Liver (tissue), 9 donors: Measurements from ENCODE around the gene THY1. TPM values are rescaled to one million over a fixed set of nuclear protein-coding genes. Genes with fewer than 3 reads are reported as not detected.

Experiments used
- DNase-seq: peaks from one replicate; pipeline ENCODE4 v3.0.0-alpha.2; 2017; ENCODE audit warnings: low spot score
- H3K27ac ChIP-seq, 2 donors: one replicate each; pipeline ENCODE4 v1.7.0; 2013; ENCODE audit warnings: inconsistent platforms in 2 of 2, low read length in 2 of 2, control low read depth in 1 of 2, low read depth in 1 of 2, mild to moderate bottlenecking in 1 of 2
- H3K27me3 ChIP-seq, 4 donors: one replicate each; pipeline versions ENCODE4 v1.6.1 to v1.7.0; 2013; ENCODE audit warnings: low read length in 3 of 4, inconsistent platforms in 1 of 4, mild to moderate bottlenecking in 1 of 4, moderate library complexity in 1 of 4; ENCODE audit not compliant: control insufficient read depth in 4 of 4, insufficient read depth in 4 of 4
- H3K36me3 ChIP-seq, 4 donors: one replicate each; pipeline versions ENCODE4 v1.6.1 to v1.7.0; 2013; ENCODE audit warnings: low read length in 3 of 4, mild to moderate bottlenecking in 3 of 4, low read depth in 1 of 4, moderate library complexity in 1 of 4; ENCODE audit not compliant: control insufficient read depth in 4 of 4, insufficient read depth in 3 of 4
- H3K4me1 ChIP-seq, 4 donors: one replicate each; pipeline versions ENCODE4 v1.6.1 to v1.7.0; 2013; ENCODE audit warnings: low read length in 3 of 4, mild to moderate bottlenecking in 3 of 4, moderate library complexity in 1 of 4; ENCODE audit not compliant: control insufficient read depth in 4 of 4, insufficient read depth in 4 of 4
- H3K4me3 ChIP-seq, 3 donors: one replicate each; pipeline versions ENCODE4 v1.6.1 to v1.7.0; 2013; ENCODE audit warnings: low read length in 3 of 3, control low read depth in 1 of 3, low read depth in 1 of 3, mild to moderate bottlenecking in 1 of 3
- H3K9ac ChIP-seq, 2 donors: one replicate each; pipeline ENCODE4 v1.7.0; 2013; ENCODE audit warnings: low read length in 2 of 2, mild to moderate bottlenecking in 2 of 2, moderate library complexity in 2 of 2, control low read depth in 1 of 2, low read depth in 1 of 2
- H3K9me3 ChIP-seq, 4 donors: one replicate each; pipeline versions ENCODE4 v1.6.1 to v1.7.0; 2013; ENCODE audit warnings: low read length in 3 of 4; ENCODE audit not compliant: control insufficient read depth in 4 of 4
- ATF3 ChIP-seq: IDR thresholded peaks from 2 replicates; pipeline ENCODE4 v1.6.1; 2016; ENCODE audit warnings: antibody characterized with exemption
- CTCF ChIP-seq: fragments of 150-350 bp; IDR thresholded peaks from 2 replicates; pipeline ENCODE4 v1.5.1; 2017; ENCODE audit warnings: improper control_type of control experiment, low read depth, low read length; ENCODE audit not compliant: missing input control
- EGR1 ChIP-seq, 2 donors: IDR thresholded peaks; 2 replicates each; pipeline ENCODE4 v1.6.1; 2016 to 2018; ENCODE audit warnings: antibody characterized with exemption in 2 of 2, low read depth in 2 of 2
- FOXA1 ChIP-seq: IDR thresholded peaks from 2 replicates; pipeline ENCODE4 v1.6.1; 2016; ENCODE audit warnings: antibody characterized with exemption
- FOXA2 ChIP-seq: IDR thresholded peaks from 2 replicates; pipeline ENCODE4 v1.6.1; 2016; ENCODE audit warnings: antibody characterized with exemption
- GABPA ChIP-seq, 2 donors: IDR thresholded peaks in 1 of 2; conservative IDR thresholded peaks in 1 of 2; 2 replicates each; pipeline ENCODE4 v1.6.1; 2016; ENCODE audit warnings: antibody characterized with exemption in 2 of 2, mild to moderate bottlenecking in 1 of 2, moderate library complexity in 1 of 2
- HNF4A ChIP-seq, 2 donors: conservative IDR thresholded peaks; 2 replicates each; pipeline ENCODE4 v1.6.1; 2016; ENCODE audit warnings: antibody characterized with exemption in 2 of 2, mild to moderate bottlenecking in 2 of 2
- JUND ChIP-seq, 2 donors: IDR thresholded peaks; 2 replicates each; pipeline ENCODE4 v1.6.1; 2016; ENCODE audit warnings: antibody characterized with exemption in 2 of 2
- MAX ChIP-seq: IDR thresholded peaks from 2 replicates; pipeline ENCODE4 v1.6.1; 2016; ENCODE audit warnings: antibody characterized with exemption
- NR2F2 ChIP-seq: IDR thresholded peaks from 2 replicates; pipeline ENCODE4 v1.6.1; 2016; ENCODE audit warnings: antibody characterized with exemption
- RAD21 ChIP-seq, 2 donors: IDR thresholded peaks; 2 replicates each; pipeline ENCODE4 v1.6.1; 2016; ENCODE audit warnings: antibody characterized with exemption in 2 of 2, mild to moderate bottlenecking in 2 of 2
- REST ChIP-seq: IDR thresholded peaks from 2 replicates; pipeline ENCODE4 v1.6.1; 2016; ENCODE audit warnings: antibody characterized with exemption, mild to moderate bottlenecking
- RXRA ChIP-seq, 2 donors: IDR thresholded peaks; 2 replicates each; pipeline ENCODE4 v1.6.1; 2017 to 2018; ENCODE audit warnings: antibody characterized with exemption in 2 of 2, mild to moderate bottlenecking in 1 of 2
- SP1 ChIP-seq: IDR thresholded peaks from 2 replicates; pipeline ENCODE4 v1.6.1; 2018; ENCODE audit warnings: antibody characterized with exemption, mild to moderate bottlenecking
- YY1 ChIP-seq: IDR thresholded peaks from 2 replicates; pipeline ENCODE4 v1.6.1; 2016; ENCODE audit warnings: antibody characterized with exemption, mild to moderate bottlenecking
- ZBTB33 ChIP-seq: IDR thresholded peaks from 2 replicates; pipeline ENCODE4 v1.6.1; 2016; ENCODE audit warnings: antibody characterized with exemption
- whole genome bisulfite sequencing: extraction: QIAGEN DNeasy Blood & Tissue Kit; methylation state at CpG from one replicate; pipeline ENCODE4 v1.1.7; 2013; 5-methylcytosine and 5-hydroxymethylcytosine counted together
- polyA plus RNA-seq, 2 donors: library from polyadenylated mRNA; stranded (reverse) in 1 of 2; unstranded in 1 of 2; fragments of 200-250 nt in 1 of 2; fragments of >200 nt in 1 of 2; fragmentation: Nextera tagmentation in 1 of 2; extraction: Ambion mirVana in 1 of 2; gene quantifications; one replicate each; pipeline versions ENCODE4 v1.2.1 to v1.2.3, GENCODE V29; 2013 to 2015
- total RNA-seq, 2 donors: library from RNA; depleted of rRNA; stranded (reverse); fragments of >200 nt; gene quantifications; one replicate each; pipeline ENCODE4 v1.2.3, GENCODE V29; 2014
- donor health status: healthy.
- donor health status: healthy.
- donor health status: healthy.
- donor health status: healthy.
- donor health status: healthy.

Gene THY1
- total and polyA plus RNA-seq, 4 donors: 0.51 to 5.1 (median 1.1) TPM

GRCh38 chr11:119377961-119378667 is 44.9 kb downstream of the THY1 start:
- no peaks in the 10 kb centered on the region for H3K9me3 ChIP-seq
- H3K27ac ChIP-seq: no peak overlapping the region
- no peak overlapping the region for H3K4me3 ChIP-seq
- no peak for DNase-seq
- 69% methylated on average over 6 of the region's 6 CpGs for WGBS
- no peak overlapping the region for H3K9ac ChIP-seq
- no peak for TF ChIP-seq CTCF
- no peak for TF ChIP-seq SP1
- TF ChIP-seq GABPA (IDR thresholded peaks at IDR 0.05 in 1 of 2, conservative IDR thresholded peaks at IDR 0.05 in 1 of 2): no peak
- no peak for TF ChIP-seq FOXA2
- no peak for TF ChIP-seq ATF3
- TF ChIP-seq RXRA (IDR thresholded peaks at IDR 0.05): no peak
- no peak for TF ChIP-seq HNF4A (conservative IDR thresholded peaks at IDR 0.05)
- TF ChIP-seq MAX: no peak
- no peaks in the 10 kb centered on the region for H3K27me3 ChIP-seq
- H3K36me3 ChIP-seq: no peaks in the 10 kb centered on the region
- H3K4me1 ChIP-seq: peaks cover 18 to 35% (median 24%) of the 10 kb centered on the region in 4 donors

- Histone ChIP-seq H3K4me3 (no peak overlapping the region), H3K4me1 (peaks cover 18 to 43% (median 28%) of the 10 kb centered on the region in 4 donors), H3K9me3 (no peaks in the 10 kb centered on the region), H3K27ac (no peak overlapping the region), H3K9ac (no peak overlapping the region), H3K27me3 (no peaks in the 10 kb centered on the region), H3K36me3 (no peaks in the 10 kb centered on the region)
- no peak for DNase-seq
- TF ChIP-seq JUND (IDR thresholded peaks at IDR 0.05): no peak
- no peak for TF ChIP-seq ATF3
- TF ChIP-seq RXRA (IDR thresholded peaks at IDR 0.05): no peak
- no peak for TF ChIP-seq FOXA1
- no peak for TF ChIP-seq FOXA2
- no peak for TF ChIP-seq NR2F2
- TF ChIP-seq ZBTB33: no peak
- no peak for TF ChIP-seq YY1
- TF ChIP-seq EGR1 (IDR thresholded peaks at IDR 0.05; ENCODE audit: low read depth in 2 of 2): no peak
- no peak for TF ChIP-seq REST
- TF ChIP-seq RAD21 (IDR thresholded peaks at IDR 0.05): no peak
- 60% methylated on average over 12 of the region's 12 CpGs for WGBS
These were observed 45.7 kb downstream of the THY1 start for GRCh38 chr11:119377112-119377901.
